HG03342 (cell line): ENCODE data around the gene TFIP11.

ENCODE experiments used
- ATAC-seq: cut with Tn5 transposase; IDR thresholded peaks from one replicate; pipeline ENCODE4 v1.9.1; 2021; ENCODE audit warnings: mild to moderate bottlenecking, moderate library complexity; ENCODE audit not compliant: unreplicated experiment

Gene TFIP11

DNA sequence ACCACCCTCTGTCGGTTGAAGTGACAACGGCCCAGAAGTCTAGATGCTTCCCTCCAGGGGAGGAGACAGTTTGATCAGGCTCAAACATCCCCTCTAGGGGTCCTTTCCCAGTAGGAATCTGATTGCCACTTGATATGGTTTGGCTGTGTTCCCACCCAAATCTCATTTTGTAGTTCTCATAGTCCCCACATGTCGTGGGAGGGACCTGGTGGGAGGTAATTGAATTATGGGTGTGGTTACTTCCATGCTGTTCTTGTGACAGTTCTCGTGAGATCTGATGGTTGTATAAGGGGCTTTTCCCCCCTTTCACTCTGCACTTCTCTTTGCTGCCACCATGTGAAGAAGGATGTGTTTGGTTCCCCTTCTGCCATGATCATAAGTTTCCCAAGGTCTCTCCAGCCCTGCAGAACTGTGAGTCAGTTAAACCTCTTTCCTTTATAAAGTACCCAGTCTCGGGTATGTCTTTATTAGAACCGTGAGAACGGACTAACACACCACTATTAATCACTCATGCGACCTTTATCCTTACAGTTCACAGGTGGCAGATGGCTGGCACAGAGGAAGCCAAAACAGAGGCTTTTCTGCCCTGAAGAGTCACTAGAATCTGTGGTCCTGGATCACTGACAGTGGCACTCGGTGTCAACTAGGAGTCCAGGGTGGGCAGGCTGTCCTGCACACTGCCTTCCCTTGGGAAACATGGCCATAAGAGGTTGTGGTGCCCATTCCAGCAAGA lies 61.7 kb downstream of the TFIP11 start:
- ATAC-seq: no peak

DNA sequence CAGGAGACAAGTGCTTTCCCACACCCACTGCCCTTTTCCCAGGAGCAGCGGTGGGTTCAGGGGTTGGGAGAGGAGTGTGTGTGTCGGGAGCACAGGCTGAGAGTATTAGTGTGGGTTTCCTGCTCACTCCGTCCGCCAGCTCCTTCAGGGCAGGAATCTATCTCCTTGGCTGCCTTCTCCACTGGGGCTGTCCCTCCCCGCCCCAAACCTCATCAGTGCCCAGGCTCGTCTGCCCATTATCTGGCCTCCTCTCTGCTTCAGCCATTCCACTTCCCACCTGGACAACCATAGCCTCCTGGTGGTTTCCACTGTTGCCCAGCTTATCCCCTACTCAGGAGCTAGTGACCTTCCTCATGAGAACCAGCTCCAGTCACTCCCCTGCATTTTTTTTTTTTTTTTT lies 63.3 kb downstream of the TFIP11 start:
- ATAC-seq: no peak

DNA sequence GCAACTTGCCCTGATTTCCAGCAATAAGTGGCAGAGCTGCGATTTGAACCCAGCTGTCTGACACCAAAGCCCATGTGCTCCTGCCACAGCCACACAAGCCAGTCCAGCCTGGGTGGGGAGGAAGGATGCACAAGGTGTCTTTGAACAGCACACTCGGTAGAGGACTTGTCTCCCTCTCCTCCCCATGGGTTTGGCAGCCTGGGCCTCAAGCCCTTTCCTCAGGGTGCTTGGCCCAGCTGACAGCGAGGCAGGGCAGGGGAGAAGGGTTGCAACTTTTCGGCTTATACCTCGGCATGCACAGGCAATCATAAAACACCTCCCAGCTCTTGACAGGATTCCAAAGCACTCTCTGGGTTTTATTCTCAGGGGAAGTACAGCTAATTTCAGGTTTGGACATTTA lies 63.9 kb downstream of the TFIP11 start:
- no peak for ATAC-seq

DNA sequence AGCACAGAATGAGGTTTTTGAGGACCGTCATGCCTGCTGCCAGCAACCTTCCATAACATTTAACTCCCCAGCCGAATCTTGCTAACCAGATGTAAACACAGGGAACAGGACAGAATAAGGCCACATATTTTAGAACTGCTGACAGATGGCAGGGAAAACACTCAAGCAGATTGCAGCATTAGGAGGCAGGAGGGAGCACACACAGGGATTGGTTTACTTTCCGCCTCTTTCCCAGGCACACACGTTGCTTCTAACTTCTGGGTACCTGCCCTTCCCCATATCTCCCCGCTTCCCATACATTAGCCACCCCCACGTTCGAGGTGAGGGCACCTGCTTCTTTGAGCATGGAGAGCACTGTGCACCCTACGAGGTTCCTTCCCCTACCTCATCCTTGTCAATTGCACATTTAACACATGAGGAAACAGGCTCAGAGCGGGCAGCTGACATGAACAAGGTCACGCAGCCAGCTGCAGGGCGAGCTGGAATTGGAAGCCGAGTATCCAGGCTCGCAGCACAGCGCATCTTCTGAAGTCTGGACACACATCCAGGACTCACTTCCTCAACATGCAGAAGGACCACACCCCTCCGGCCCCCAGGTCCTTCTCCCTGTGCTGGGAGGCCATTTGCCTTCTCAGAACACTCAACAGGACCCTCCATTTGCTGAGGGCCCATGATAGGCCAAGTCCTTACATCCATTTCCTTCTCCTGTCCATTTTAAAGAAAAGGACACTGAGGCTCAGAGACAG lies 64.5 kb downstream of the TFIP11 start:
- ATAC-seq: no peak

DNA sequence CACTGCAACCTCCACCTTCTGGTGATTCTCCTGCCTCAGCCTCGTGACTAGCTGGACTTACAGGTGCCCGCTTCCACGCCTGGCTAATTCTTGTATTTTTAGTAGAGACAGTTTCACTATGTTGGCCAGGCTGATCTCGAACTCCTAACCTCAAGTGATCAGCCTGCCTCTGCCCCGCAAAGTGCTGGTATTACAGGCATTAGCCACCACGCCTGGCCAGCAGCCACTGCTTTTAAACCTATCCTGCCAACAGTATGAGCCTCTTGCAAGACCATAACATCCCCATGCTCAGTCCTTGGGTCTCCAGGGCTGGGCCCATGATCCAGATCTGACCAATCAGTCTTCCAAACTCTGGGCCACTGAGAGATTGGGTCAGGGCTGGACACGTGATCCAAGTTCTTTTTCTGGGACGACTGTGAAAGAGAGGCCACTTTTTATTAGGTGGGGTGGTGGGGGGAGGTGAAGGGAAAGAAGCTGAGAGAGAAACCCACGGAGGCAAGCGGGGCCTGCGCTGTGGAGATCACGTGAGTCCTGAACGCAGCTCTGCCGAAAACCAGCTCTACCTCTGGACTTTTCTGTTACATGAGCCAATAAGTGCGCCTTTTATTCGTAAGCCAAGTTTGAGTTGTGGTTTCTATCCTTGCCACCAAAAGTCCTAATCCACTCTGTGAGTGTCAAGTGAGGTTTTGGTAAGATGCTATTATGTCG lies 65.3 kb downstream of the TFIP11 start:
- no peak for ATAC-seq

DNA sequence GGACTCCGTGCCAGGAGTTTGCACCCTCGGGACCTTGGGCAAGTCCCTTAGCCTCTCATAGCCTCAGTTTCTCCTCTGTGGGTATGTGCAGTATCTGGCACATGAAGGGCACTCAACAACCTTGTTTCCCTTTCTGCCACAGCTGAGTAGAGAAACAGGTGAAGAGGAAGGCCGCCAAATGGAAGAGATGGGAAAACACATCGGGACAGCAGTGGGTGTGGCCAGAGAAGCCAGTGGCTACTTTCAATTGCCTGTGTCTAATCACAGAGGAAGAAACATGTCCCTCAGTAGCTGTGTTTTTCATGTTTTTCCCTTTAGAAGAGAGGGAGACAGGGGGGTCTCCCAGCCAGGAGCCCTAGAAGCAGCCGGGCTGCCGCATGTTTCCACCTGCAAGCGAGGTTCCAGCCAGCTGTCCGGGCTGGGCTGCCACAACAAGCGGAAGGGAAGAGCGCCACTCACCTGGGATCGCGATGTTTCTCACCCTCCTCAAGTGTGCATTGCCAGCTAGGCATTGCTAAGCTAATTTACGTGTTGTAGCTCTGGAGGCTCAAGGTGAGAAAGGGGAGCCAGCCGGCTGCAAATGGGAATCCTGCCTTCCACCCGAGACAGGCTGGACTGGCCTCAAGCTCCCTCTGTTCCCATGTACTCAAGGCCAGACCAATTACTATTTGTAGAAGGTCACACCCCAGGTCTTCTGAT lies 66.5 kb downstream of the TFIP11 start:
- no peak for ATAC-seq

DNA sequence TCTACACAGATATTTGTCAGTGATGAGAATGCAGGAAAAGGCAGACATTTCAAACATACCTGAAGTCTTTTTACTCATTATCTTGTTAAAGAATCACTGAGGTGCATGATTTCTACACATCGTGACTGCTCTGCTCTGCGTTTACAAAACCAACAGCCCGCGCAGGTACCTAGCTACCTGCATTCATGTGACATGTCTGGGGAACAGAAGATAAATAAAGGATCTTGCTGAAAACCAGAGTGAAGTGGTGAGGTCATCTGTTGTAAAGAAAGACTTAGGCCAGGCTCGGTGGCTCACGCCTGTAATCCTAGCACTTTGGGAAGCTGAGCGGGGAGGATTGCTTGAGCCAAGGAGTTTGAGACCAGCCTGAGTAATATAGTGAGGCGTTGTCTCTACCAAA lies 67.5 kb downstream of the TFIP11 start:
- no peak for ATAC-seq

DNA sequence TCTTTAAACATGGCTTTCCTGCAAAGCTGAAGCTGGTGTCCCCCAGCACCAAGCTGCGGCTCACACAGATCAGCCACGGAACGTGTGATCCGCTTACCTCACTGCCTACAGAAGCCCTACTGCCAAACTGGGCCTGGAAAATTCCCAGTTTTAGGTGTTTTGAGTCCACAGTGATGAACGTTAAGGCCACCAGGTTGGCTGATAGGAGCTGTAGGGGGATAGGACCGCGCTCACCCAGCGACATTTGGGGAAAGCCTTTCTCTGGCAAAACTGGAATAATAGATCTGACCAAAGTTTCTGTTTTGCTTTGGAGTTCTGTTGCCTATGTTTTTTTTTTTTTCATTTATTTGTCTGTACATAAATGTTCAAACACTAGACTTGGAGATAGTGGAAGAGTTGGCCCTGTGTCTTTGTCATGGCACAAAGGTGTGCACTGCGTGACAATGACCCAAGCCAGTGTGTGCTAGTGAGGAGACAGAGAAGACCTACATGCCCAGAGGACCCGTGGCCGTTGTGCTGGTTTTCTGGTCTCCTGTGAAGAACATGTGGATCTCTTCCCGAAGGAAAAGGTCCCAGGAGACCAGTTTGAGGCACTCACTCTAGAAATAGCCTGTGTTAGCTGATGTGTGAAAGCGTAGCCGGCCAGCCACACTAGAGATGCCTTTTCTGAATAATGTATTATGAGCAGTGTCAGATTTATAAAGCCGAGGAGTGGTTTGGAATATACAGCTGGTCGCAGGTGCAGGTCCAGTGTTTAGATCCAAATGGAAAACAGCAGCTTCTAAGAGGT lies 68.2 kb downstream of the TFIP11 start:
- no peak for ATAC-seq

DNA sequence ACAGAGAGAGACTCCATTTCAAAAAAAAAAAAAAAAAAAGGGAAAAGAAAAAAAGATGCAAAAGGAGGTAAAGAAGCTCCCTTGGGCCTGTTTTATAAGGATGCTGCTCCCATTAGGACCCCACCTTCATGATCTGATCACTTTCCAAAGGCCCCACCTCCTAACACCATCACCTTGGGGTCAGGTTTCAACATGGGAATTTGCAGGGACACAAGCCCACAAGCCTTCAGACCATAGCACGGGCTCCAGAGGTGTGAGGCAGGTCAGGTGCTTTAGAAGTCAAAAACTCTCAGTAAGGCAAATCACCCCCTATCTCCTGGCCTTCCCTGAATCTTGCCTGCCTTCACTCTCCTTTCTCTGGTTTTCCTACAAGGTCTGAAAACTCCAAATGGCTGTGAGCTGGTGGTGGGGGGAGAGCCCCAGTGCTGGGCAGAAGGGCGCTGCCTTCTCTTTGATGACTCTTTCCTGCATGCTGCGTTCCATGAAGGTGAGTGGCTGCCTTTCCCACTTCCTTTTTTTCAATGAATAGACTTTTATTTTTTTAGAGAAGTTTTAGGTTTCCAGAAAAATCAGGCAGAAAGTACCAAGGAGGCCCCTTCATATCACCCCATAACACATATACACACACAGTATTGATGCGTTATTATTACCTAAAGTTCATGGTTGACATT lies 70.1 kb downstream of the TFIP11 start:
- ATAC-seq: no peak
